WTC11 (cell line): ENCODE data around the gene ZNF425.

Experiments used
- CREM ChIP-seq: sonication (generic); formaldehyde crosslinking; IDR thresholded peaks from 2 replicates; pipeline ENCODE4 v1.8.1; 2022; ENCODE audit warnings: mild to moderate bottlenecking, missing genetic modification reagents, moderate library complexity
- NR2C2 ChIP-seq: sonication (generic); formaldehyde crosslinking; IDR thresholded peaks from 2 replicates; pipeline ENCODE4 v1.8.0; 2022; ENCODE audit warnings: mild to moderate bottlenecking, missing genetic modification reagents
- ZNF317 ChIP-seq: sonication (generic); formaldehyde crosslinking; IDR thresholded peaks from 2 replicates; pipeline ENCODE4 v1.8.1; 2023; ENCODE audit warnings: low read depth, mild to moderate bottlenecking, moderate library complexity, missing genetic modification reagents, borderline replicate concordance
- TF ChIP-seq, protein P1 (sequence below): fragments of 200-600 bp; IDR thresholded peaks from 2 replicates; pipeline ENCODE4 v1.8.0; 2022; ENCODE audit warnings: antibody characterized with exemption
- TF ChIP-seq, protein P2 (sequence below): sonication (generic); formaldehyde crosslinking; IDR thresholded peaks from 2 replicates; pipeline ENCODE4 v1.8.0; 2022; ENCODE audit warnings: mild to moderate bottlenecking, missing genetic modification reagents

DNA sequence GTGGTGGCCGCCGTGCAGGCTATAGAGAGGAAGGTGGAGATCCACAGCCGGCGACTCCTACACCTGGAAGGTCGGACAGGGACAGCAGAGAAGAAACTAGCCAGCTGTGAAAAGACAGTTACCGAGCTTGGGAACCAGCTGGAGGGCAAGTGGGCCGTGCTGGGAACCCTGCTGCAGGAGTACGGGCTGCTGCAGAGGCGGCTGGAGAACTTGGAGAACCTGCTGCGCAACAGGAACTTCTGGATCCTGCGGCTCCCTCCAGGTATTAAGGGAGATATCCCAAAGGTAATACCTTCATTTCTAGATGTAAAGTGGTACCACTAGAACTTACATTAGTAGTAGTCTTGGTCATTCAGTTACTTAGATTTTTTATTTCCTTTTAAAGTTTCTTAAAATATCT, 27.9 kb upstream of the ZNF425 start:
- no peak for TF ChIP-seq CREM (CRISPR knock-in tag)
- TF ChIP-seq NR2C2 = no peak
- TF ChIP-seq, protein P1, sequence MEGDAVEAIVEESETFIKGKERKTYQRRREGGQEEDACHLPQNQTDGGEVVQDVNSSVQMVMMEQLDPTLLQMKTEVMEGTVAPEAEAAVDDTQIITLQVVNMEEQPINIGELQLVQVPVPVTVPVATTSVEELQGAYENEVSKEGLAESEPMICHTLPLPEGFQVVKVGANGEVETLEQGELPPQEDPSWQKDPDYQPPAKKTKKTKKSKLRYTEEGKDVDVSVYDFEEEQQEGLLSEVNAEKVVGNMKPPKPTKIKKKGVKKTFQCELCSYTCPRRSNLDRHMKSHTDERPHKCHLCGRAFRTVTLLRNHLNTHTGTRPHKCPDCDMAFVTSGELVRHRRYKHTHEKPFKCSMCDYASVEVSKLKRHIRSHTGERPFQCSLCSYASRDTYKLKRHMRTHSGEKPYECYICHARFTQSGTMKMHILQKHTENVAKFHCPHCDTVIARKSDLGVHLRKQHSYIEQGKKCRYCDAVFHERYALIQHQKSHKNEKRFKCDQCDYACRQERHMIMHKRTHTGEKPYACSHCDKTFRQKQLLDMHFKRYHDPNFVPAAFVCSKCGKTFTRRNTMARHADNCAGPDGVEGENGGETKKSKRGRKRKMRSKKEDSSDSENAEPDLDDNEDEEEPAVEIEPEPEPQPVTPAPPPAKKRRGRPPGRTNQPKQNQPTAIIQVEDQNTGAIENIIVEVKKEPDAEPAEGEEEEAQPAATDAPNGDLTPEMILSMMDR = no peak
- TF ChIP-seq, protein P2, sequence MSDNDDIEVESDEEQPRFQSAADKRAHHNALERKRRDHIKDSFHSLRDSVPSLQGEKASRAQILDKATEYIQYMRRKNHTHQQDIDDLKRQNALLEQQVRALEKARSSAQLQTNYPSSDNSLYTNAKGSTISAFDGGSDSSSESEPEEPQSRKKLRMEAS (CRISPR knock-in tag) = no peak
- TF ChIP-seq ZNF317 (CRISPR knock-in tag) = no peak
